ENCODE results near the gene FAM180B. TPM values are rescaled to one million over a fixed set of nuclear protein-coding genes. Genes with fewer than 3 reads are reported as not detected.

The FAM180B gene
- total RNA-seq, 4 donors from 2014 or later, result 0.37 to 1.1 (median 0.68) TPM

DNA sequence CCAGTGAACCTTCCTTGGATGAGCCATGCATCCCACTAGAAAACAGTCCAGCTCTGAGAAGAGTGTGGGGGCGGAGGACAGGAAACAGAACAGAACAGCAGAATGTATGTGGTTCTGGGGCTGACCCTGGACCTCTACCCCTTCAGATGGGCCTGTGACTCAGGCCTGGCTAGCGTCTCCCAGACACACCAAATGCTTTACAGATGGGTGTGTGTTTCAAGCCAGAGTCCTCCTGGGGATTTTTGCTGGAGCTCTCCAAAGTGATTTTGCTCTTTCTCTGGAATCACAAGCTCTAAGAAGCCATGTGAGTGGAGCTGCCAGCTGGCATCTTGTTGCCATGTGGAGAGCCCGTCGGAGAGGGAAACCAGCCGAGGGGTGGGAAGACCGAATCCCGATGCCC lies 20.9 kb downstream of the FAM180B start:
- H3K36me3 ChIP-seq, result peaks cover 0 to 19% of the 10 kb centered on the region in 2 donors
- ATAC-seq, result peak; percentile 60
- TF ChIP-seq POLR2A (IDR thresholded peaks at IDR 0.05), result no peak
- no peak for TF ChIP-seq EP300 (IDR thresholded peaks at IDR 0.05)
- TF ChIP-seq POLR2AphosphoS5 (IDR thresholded peaks at IDR 0.05), result no peak
- TF ChIP-seq CTCF (IDR thresholded peaks at IDR 0.05), result no peak
- H3K27ac ChIP-seq, result no peak overlapping the region
- H3K9me3 ChIP-seq, result no peaks in the 10 kb centered on the region
- H3K27me3 ChIP-seq, result no peaks in the 10 kb centered on the region
- H3K4me1 ChIP-seq, result no peaks in the 10 kb centered on the region
- WGBS, 2 donors (ENCODE audit: low coverage in 1 of 2), result 37 to 42% methylated on average over 2 to 6 of the region's 7 CpGs
- H3K4me3 ChIP-seq, result no peak overlapping the region

DNA sequence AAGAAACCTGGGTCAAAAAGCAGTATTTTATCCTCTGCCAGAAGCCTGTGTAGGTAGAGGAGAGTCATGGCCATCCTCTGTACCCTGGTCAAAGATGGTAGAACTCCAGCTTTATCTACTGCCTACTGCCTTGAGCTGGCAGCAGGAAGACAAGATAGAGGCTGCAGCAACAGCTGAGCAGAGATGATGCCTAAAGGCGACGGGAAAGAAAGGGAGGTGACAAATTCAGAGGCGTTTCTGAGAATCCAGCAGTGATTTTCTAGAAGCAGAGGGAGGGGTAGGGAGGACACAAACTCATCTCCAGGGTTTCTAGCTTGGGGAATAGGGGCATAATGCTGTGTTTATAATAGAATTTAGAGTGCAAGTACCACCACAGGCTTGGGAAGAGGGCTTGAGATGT lies 23.2 kb downstream of the FAM180B start:
- ATAC-seq, result no peak
- Histone ChIP-seq H3K36me3 (peaks cover 0 to 19% of the 10 kb centered on the region in 2 donors), H3K27me3 (no peaks in the 10 kb centered on the region), H3K9me3 (no peaks in the 10 kb centered on the region), H3K4me1 (no peaks in the 10 kb centered on the region), H3K4me3 (no peak overlapping the region), H3K27ac (no peak overlapping the region)
- TF ChIP-seq CTCF (IDR thresholded peaks at IDR 0.05), result no peak
- no peak for TF ChIP-seq EP300 (IDR thresholded peaks at IDR 0.05)
- TF ChIP-seq POLR2A (IDR thresholded peaks at IDR 0.05), result no peak
- no peak for TF ChIP-seq POLR2AphosphoS5 (IDR thresholded peaks at IDR 0.05)
- 49 to 83% methylated on average over 2 to 3 of the region's 3 CpGs for WGBS, 2 donors (ENCODE audit: low coverage in 1 of 2)

- Histone ChIP-seq H3K9me3 (no peaks in the 10 kb centered on the region), H3K27me3 (no peaks in the 10 kb centered on the region), H3K4me3 (no peak overlapping the region), H3K27ac (no peak overlapping the region), H3K36me3 (peaks cover 0 to 19% of the 10 kb centered on the region in 2 donors), H3K4me1 (no peaks in the 10 kb centered on the region)
- 69 to 79% methylated on average over 3 to 5 of the region's 6 CpGs for WGBS, 2 donors (ENCODE audit: low coverage in 1 of 2)
- no peak for TF ChIP-seq POLR2A (IDR thresholded peaks at IDR 0.05)
- no peak for TF ChIP-seq EP300 (IDR thresholded peaks at IDR 0.05)
- no peak for ATAC-seq
Observed at GRCh38 chr11:47611348-47611794, 24.9 kb downstream of the FAM180B start.

DNA sequence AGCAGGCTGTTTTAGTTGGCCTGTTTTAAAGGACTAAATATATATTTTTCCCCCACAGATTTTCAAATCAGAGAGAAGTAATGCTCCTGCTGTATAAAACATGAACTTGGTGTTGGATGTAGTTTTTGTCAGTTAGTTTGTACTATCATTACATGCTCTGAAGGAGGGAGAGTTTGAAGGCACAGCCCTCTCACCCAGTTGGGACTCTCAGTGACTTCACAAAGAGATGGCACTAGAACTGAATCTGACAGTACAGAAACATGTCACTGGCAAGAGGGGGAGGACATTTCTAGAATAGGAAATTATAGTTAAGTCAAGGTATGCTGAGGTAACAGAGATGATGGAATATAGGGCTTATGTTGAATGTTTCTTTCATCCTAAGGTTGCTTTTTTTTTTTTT lies 28.8 kb downstream of the FAM180B start:
- no peak overlapping the region for H3K27ac ChIP-seq
- peaks cover 0 to 38% of the 10 kb centered on the region in 2 donors for H3K36me3 ChIP-seq
- peaks cover 2 to 11% (median 5%) of the 10 kb centered on the region in 3 donors for H3K4me1 ChIP-seq
- no peak overlapping the region for H3K4me3 ChIP-seq
- ATAC-seq, result no peak
- TF ChIP-seq CTCF (IDR thresholded peaks at IDR 0.05) (no peak), EP300 (IDR thresholded peaks at IDR 0.05) (no peak)
- H3K9me3 ChIP-seq, result no peaks in the 10 kb centered on the region
- H3K27me3 ChIP-seq, result no peaks in the 10 kb centered on the region

DNA sequence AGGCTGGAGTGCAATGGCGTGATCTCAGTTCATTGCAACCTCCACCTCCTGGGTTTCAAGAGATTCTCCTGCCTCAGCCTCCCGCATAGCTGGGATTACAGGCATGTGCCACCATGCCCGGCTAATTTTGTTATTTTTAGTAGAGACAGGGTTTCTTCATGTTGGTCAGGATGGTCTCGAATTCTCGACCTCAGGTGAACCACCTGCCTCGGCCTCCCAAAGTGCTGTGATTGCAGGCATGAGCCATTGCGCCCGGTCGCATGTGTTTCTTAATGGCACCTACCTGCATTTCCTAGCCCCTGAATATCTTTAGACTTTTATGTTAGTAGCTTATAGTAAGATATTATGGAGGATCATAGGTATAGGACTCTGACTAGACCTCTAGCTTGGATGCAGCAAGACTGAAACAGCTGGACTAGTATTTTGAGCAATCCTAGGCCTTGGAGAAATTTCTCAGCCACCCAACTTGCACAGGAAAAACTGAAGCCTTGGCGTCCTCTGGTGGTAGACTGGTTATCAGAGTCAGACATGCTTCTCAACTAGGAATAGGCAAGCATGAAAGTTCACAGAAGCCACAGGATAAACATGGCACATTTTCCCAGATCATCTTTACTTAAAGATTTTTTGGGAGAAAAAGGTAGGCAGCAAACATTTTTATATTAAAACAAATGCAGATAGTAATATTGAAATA lies 30.4 kb downstream of the FAM180B start:
- peak; percentile 73 for ATAC-seq
- H3K4me1 ChIP-seq, result peaks cover 2 to 11% (median 5%) of the 10 kb centered on the region in 3 donors
- TF ChIP-seq CTCF (IDR thresholded peaks at IDR 0.05) (peak; percentile 27 to 82 (median 56)), POLR2AphosphoS5 (IDR thresholded peaks at IDR 0.05) (no peak), POLR2A (IDR thresholded peaks at IDR 0.05) (no peak), EP300 (IDR thresholded peaks at IDR 0.05) (no peak)
- no peak overlapping the region for H3K4me3 ChIP-seq
- H3K27ac ChIP-seq, result no peak overlapping the region
- H3K27me3 ChIP-seq, result no peaks in the 10 kb centered on the region
- 82 to 86% methylated on average over 10 of the region's 10 CpGs for WGBS, 2 donors (ENCODE audit: low coverage in 1 of 2)
- no peaks in the 10 kb centered on the region for H3K9me3 ChIP-seq
- H3K36me3 ChIP-seq, result peaks cover 0 to 42% of the 10 kb centered on the region in 2 donors
